ENCODE measurements around the gene RNFT2. TPM values are rescaled to one million over a fixed set of nuclear protein-coding genes. Genes with fewer than 3 reads are reported as not detected.

The RNFT2 gene
- total RNA-seq, 2 experiments from 2014 or later: 10.7 to 11.6 TPM

- CTCF ChIA-PET: no interaction called here
- intact Hi-C loops (cut with micrococcal nuclease): no loop called here
- no peaks in the 10 kb centered on the region for H3K9me3 Mint-ChIP-seq
- POLR2A ChIA-PET: no interaction called here
- H3K36me3 Mint-ChIP-seq (ENCODE audit: low read depth): peaks cover 5% of the 10 kb centered on the region
- H3K4me3 Mint-ChIP-seq: no peak overlapping the region
- peaks cover 6% of the 10 kb centered on the region for H3K4me1 Mint-ChIP-seq (ENCODE audit: low read depth)
- no peaks in the 10 kb centered on the region for H3K27me3 Mint-ChIP-seq
- ATAC-seq (no peak), DNase-seq (no peak)
- no peak overlapping the region for H3K27ac Mint-ChIP-seq
- no peak for TF ChIP-seq CTCF (IDR thresholded peaks at IDR 0.05)
Observed at GRCh38 chr12:116773276-116773731, 35.2 kb downstream of the RNFT2 start.

GRCh38 chr12:116774020-116774419, 35.9 kb downstream of the RNFT2 start:
- Mint-ChIP-seq H3K36me3 (ENCODE audit: low read depth) (peaks cover 5% of the 10 kb centered on the region), H3K4me1 (ENCODE audit: low read depth) (peaks cover 6% of the 10 kb centered on the region), H3K4me3 (no peak overlapping the region), H3K9me3 (no peaks in the 10 kb centered on the region), H3K27ac (no peak overlapping the region), H3K27me3 (no peaks in the 10 kb centered on the region)
- ChIA-PET CTCF (no interaction called here), POLR2A (no interaction called here)
- DNase-seq (no peak), ATAC-seq (no peak)
- intact Hi-C loops (cut with micrococcal nuclease): no loop called here
- TF ChIP-seq CTCF (IDR thresholded peaks at IDR 0.05): no peak

- no peaks in the 10 kb centered on the region for H3K9me3 Mint-ChIP-seq
- DNase-seq (no peak), ATAC-seq (no peak)
- peaks cover 6% of the 10 kb centered on the region for H3K4me1 Mint-ChIP-seq (ENCODE audit: low read depth)
- POLR2A ChIA-PET: no interaction called here
- intact Hi-C loops (cut with micrococcal nuclease): no loop called here
- H3K4me3 Mint-ChIP-seq: no peak overlapping the region
- no peaks in the 10 kb centered on the region for H3K27me3 Mint-ChIP-seq
- no peak for TF ChIP-seq CTCF (IDR thresholded peaks at IDR 0.05)
- peaks cover 21% of the 10 kb centered on the region for H3K36me3 Mint-ChIP-seq (ENCODE audit: low read depth)
- CTCF ChIA-PET: no interaction called here
- no peak overlapping the region for H3K27ac Mint-ChIP-seq
Observed at GRCh38 chr12:116777245-116777644, 39.1 kb downstream of the RNFT2 start.

GRCh38 chr12:116779597-116779996, 41.5 kb downstream of the RNFT2 start:
- no peak overlapping the region for H3K27ac Mint-ChIP-seq
- POLR2A ChIA-PET: no interaction called here
- H3K36me3 Mint-ChIP-seq (ENCODE audit: low read depth): peaks cover 17% of the 10 kb centered on the region
- TF ChIP-seq CTCF (IDR thresholded peaks at IDR 0.05): no peak
- H3K9me3 Mint-ChIP-seq: no peaks in the 10 kb centered on the region
- H3K27me3 Mint-ChIP-seq: no peaks in the 10 kb centered on the region
- ATAC-seq (no peak), DNase-seq (no peak)
- intact Hi-C loops (cut with micrococcal nuclease): no loop called here
- CTCF ChIA-PET: interaction anchor here (1.3 kb wide), 1 partner anchor 76 kb away, joined by 3 read pairs; no protein-coding TSS in a partner anchor
- H3K4me3 Mint-ChIP-seq: no peak overlapping the region
- H3K4me1 Mint-ChIP-seq (ENCODE audit: low read depth): no peaks in the 10 kb centered on the region

- no peak for DNase-seq
- ChIA-PET POLR2A (no interaction called here), CTCF (no interaction called here)
- ATAC-seq: no peak
- no peaks in the 10 kb centered on the region for H3K27me3 Mint-ChIP-seq
- no peak for TF ChIP-seq CTCF (IDR thresholded peaks at IDR 0.05)
- intact Hi-C loops (cut with micrococcal nuclease): no loop called here
- H3K9me3 Mint-ChIP-seq: no peaks in the 10 kb centered on the region
- peaks cover 20% of the 10 kb centered on the region for H3K36me3 Mint-ChIP-seq (ENCODE audit: low read depth)
- H3K27ac Mint-ChIP-seq: no peak overlapping the region
- no peaks in the 10 kb centered on the region for H3K4me1 Mint-ChIP-seq (ENCODE audit: low read depth)
- H3K4me3 Mint-ChIP-seq: no peak overlapping the region
Observed at GRCh38 chr12:116780942-116781341, 42.8 kb downstream of the RNFT2 start.
